Endothelial cell of umbilical vein (primary cell): Measurements from ENCODE around the gene GALNT2. TPM values are rescaled to one million over a fixed set of nuclear protein-coding genes. Genes with fewer than 3 reads are reported as not detected.

Experiments used
- BruUV-seq: library from RNA; stranded (reverse); fragments of 400-500 nt; replicated peaks from 2 replicates; lab custom pipeline; 2021; lab: Mats Ljungman, UMichigan
- CTCF ChIA-PET: fragments of 300-600, 350-600 bp; sonication (Branson Sonifier 250); formaldehyde crosslinking; loops from one replicate; lab custom pipeline; 2021; ENCODE audit warnings: antibody characterized with exemption, inconsistent platforms; lab: Charles Lee
- POLR2A ChIA-PET: fragments of 300-600, 350-600 bp; sonication (Branson Sonifier 250); formaldehyde crosslinking; loops from one replicate; lab custom pipeline; 2021; ENCODE audit warnings: antibody characterized with exemption, inconsistent platforms; lab: Charles Lee
- DNase-seq: peaks from one replicate; pipeline ENCODE4 v3.0.0-alpha.2; 2011; ENCODE audit warnings: low read depth, low spot score
- FAIRE-seq: peaks from 2 replicates; lab custom pipeline; 2011; peaks lifted over from hg19 to GRCh38; lab: Jason Lieb, UNC
- H2AFZ ChIP-seq: 2 replicates; pipeline ENCODE4 v1.6.0; 2012; ENCODE audit warnings: low read depth, low read length, control low read depth, inconsistent platforms
- H3K27ac ChIP-seq: 2 replicates; pipeline ENCODE4 v1.5.1; 2011; ENCODE audit warnings: low read depth, mild to moderate bottlenecking, control low read depth, low read length, moderate library complexity; ENCODE audit not compliant: insufficient read depth
- H3K27me3 ChIP-seq, 2 experiments: 2 replicates each; pipeline versions ENCODE4 v1.6.0 to v1.6.1; 2011; ENCODE audit warnings: low read length in 2 of 2, mixed read lengths in 1 of 2; ENCODE audit not compliant: control insufficient read depth in 2 of 2, insufficient read depth in 2 of 2
- H3K36me3 ChIP-seq, 2 experiments: 2 replicates in 1 of 2; 3 replicates in 1 of 2; pipeline ENCODE4 v1.5.1; 2011; ENCODE audit warnings: low read length in 2 of 2, mild to moderate bottlenecking in 1 of 2, moderate library complexity in 1 of 2; ENCODE audit not compliant: control insufficient read depth in 2 of 2, insufficient read depth in 2 of 2; ENCODE audit errors: extremely low read depth in 1 of 2
- H3K4me1 ChIP-seq: 3 replicates; pipeline ENCODE4 v1.5.1; 2011; ENCODE audit warnings: mild to moderate bottlenecking, low read length; ENCODE audit not compliant: control insufficient read depth, insufficient read depth; ENCODE audit errors: extremely low read depth
- H3K4me2 ChIP-seq: 2 replicates; pipeline ENCODE4 v1.6.1; 2011; ENCODE audit warnings: low read length, control low read depth, mixed read lengths; ENCODE audit not compliant: insufficient read depth
- H3K4me3 ChIP-seq, 3 experiments: fragments of 200-600 bp in 1 of 3; sonication (generic), shearing (Covaris generic) in 1 of 3; replicated peaks in 1 of 3; 2 replicates each; pipeline ENCODE4 v1.5.1; 2011 to 2016; ENCODE audit warnings: control low read depth in 3 of 3, low read length in 3 of 3, mild to moderate bottlenecking in 2 of 3, inconsistent platforms in 1 of 3, low read depth in 1 of 3, moderate library complexity in 1 of 3; ENCODE audit not compliant: insufficient read depth in 1 of 3
- H3K79me2 ChIP-seq: 2 replicates; pipeline ENCODE4 v1.6.0; 2012; ENCODE audit warnings: low read length, inconsistent platforms; ENCODE audit not compliant: control insufficient read depth, insufficient read depth
- H3K9ac ChIP-seq: replicated peaks from 2 replicates; pipeline ENCODE3; 2011; ENCODE audit warnings: low read length, control low read depth; ENCODE audit not compliant: insufficient read depth; ENCODE audit errors: extremely low read depth
- H3K9me1 ChIP-seq: replicated peaks from 3 replicates; pipeline ENCODE4 v1.6.0; 2011; ENCODE audit warnings: mild to moderate bottlenecking, low read length; ENCODE audit not compliant: control insufficient read depth, insufficient read depth; ENCODE audit errors: extremely low read depth
- H3K9me3 ChIP-seq: replicated peaks from 2 replicates; pipeline ENCODE4 v1.5.1; 2012; ENCODE audit warnings: low read length, inconsistent platforms; ENCODE audit not compliant: control insufficient read depth, insufficient read depth
- H4K20me1 ChIP-seq: replicated peaks from 2 replicates; pipeline ENCODE3; 2011; ENCODE audit warnings: mild to moderate bottlenecking, low read length; ENCODE audit not compliant: control insufficient read depth, insufficient read depth; ENCODE audit errors: extremely low read depth
- CTCF ChIP-seq, 2 donors: IDR thresholded peaks; 1 replicate in 1 of 2; 2 replicates in 1 of 2; pipeline ENCODE4 v1.5.1; 2011; ENCODE audit warnings: low read length in 2 of 2, mild to moderate bottlenecking in 2 of 2, moderate library complexity in 2 of 2, control low read depth in 1 of 2, inconsistent platforms in 1 of 2, low read depth in 1 of 2; ENCODE audit not compliant: insufficient read depth in 1 of 2; ENCODE audit errors: extremely low read depth in 1 of 2
- EZH2 ChIP-seq: IDR thresholded peaks from 2 replicates; pipeline ENCODE4 v1.6.1; 2012; ENCODE audit warnings: borderline replicate concordance, low read depth, mild to moderate bottlenecking, moderate library complexity, low read length, inconsistent platforms; ENCODE audit not compliant: severe bottlenecking
- POLR2A ChIP-seq: IDR thresholded peaks from 2 replicates; pipeline ENCODE4 v1.6.1; 2012; ENCODE audit warnings: low read depth, mild to moderate bottlenecking, control low read depth, low read length
- POLR2AphosphoS5 ChIP-seq: IDR thresholded peaks from 2 replicates; pipeline ENCODE4 v1.6.1; 2012; ENCODE audit warnings: low read depth, mild to moderate bottlenecking, control low read depth, low read length, moderate library complexity; ENCODE audit not compliant: insufficient read depth
- dilution Hi-C: fragments of 300-500 bp; cut with MboI; formaldehyde crosslinking; loops from one replicate; pipeline ENCODE4 v1.15.0; 2019; ENCODE audit warnings: low sequenced_read_pairs; ENCODE audit not compliant: extremely low pct_ligation_motif_present
- intact Hi-C: fragments of 100-400 bp; cut with micrococcal nuclease; formaldehyde crosslinking; loops from one replicate; pipeline ENCODE4 v1.10.0; 2022
- polyA plus RNA-seq, 4 experiments: library from polyadenylated mRNA; depleted of rRNA in 3 of 4; stranded (reverse) in 3 of 4; unstranded in 1 of 4; fragments of >200 nt; gene quantifications; 2 replicates each; pipeline versions ENCODE4 v1.2.1 to v1.2.3, GENCODE V29; 2011 to 2012; ENCODE audit warnings: missing spikeins in 1 of 4
- total RNA-seq: library from RNA; stranded (reverse); gene quantifications from 2 replicates; pipeline ENCODE4 v1.2.3, GENCODE V29; 2021

GALNT2 gene
- total and polyA plus RNA-seq, 2 donors (not counting 3 experiments of a cell fraction or from before 2014, with no cell fraction given): 56.3 to 77.5 TPM

- no peak overlapping the region for H3K4me2 ChIP-seq
- no peak overlapping the region for H3K4me3 ChIP-seq
- ChIA-PET CTCF (interaction anchor here (0.9 to 2.0 kb wide), 5 partner anchors 11 to 505 kb away, joined by 3 to 10 read pairs (median 4); no protein-coding TSS in a partner anchor), POLR2A (interaction anchor here (0.5 kb wide), 1 partner anchor 1506 kb away, joined by 3 read pairs; no protein-coding TSS in a partner anchor)
- peaks cover 0 to 1% of the 10 kb centered on the region in 2 experiments for H3K27me3 ChIP-seq
- intact Hi-C loops: loop anchor here (1.0 to 10.0 kb wide), 5 partner anchors 49 to 505 kb away; no protein-coding TSS in a partner anchor
- BruUV-seq: no TSS peak
- DNase-seq (no peak), FAIRE-seq (no peak)
- H3K9me3 ChIP-seq: no peaks in the 10 kb centered on the region
- H3K9ac ChIP-seq: no peak overlapping the region
- H3K9me1 ChIP-seq: no peaks in the 10 kb centered on the region
- H2AFZ ChIP-seq: no peak overlapping the region
- peaks cover 2% of the 10 kb centered on the region for H3K79me2 ChIP-seq
- H3K36me3 ChIP-seq: no peaks in the 10 kb centered on the region
- H3K27ac ChIP-seq: no peak overlapping the region
- TF ChIP-seq POLR2A: no peak
- no peak for TF ChIP-seq POLR2AphosphoS5
- dilution Hi-C loops: no loop called here
- H3K4me1 ChIP-seq: peaks cover 3% of the 10 kb centered on the region
- peaks cover 6% of the 10 kb centered on the region for H4K20me1 ChIP-seq
Measured at GRCh38 chr1:230166366-230167132, 99.5 kb downstream of the GALNT2 start.

DNA sequence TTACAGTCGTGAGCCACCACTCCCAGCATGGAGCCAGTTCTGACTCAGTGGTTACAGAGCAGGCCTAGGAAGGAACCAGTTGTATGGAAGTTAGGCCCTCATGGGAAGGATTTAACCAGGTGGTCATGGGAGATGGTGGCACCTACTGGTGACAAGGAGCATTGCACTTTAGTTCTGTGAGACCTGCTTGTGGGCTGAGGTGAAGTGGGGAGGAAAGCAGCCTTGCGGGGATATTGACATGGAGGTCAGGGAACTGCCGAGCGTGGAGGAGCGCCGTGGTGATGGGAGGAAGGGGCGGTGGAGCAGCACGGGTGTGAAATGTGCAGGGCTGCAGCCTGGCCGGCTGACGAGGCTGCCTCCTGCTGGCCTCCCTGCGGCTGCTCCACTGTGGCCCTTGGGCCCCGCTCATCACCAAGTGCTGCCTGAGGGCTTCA, 100.4 kb downstream of the GALNT2 start:
- POLR2A ChIA-PET: no interaction called here
- DNase-seq: peak; percentile 33

More for the DNA sequence above, 100.4 kb downstream of the GALNT2 start:
- Histone ChIP-seq H3K4me2 (no peak overlapping the region), H3K36me3 (no peaks in the 10 kb centered on the region), H3K9me1 (no peaks in the 10 kb centered on the region), H3K27ac (no peak overlapping the region), H4K20me1 (peaks cover 6% of the 10 kb centered on the region), H3K27me3 (peaks cover 0 to 1% of the 10 kb centered on the region in 2 experiments), H3K4me1 (no peaks in the 10 kb centered on the region), H3K9me3 (no peaks in the 10 kb centered on the region), H3K9ac (no peak overlapping the region), H3K4me3 (no peak overlapping the region), H2AFZ (no peak overlapping the region), H3K79me2 (peaks cover 2% of the 10 kb centered on the region)
- CTCF ChIA-PET: interaction anchor here (0.9 to 2.0 kb wide), 9 partner anchors 10 to 506 kb away, joined by 3 to 10 read pairs (median 4); no protein-coding TSS in a partner anchor
- intact Hi-C loops: loop anchor here (1.0 to 10.0 kb wide), 5 partner anchors 48 to 506 kb away; no protein-coding TSS in a partner anchor
- TF ChIP-seq CTCF (IDR thresholded peaks at IDR 0.05; ENCODE audit: extremely low read depth in 1 of 2, insufficient read depth in 1 of 2, low read depth in 1 of 2, low read length in 2 of 2): peak; percentile 62 to 66
- no peak for TF ChIP-seq EZH2
- BruUV-seq: no TSS peak
- FAIRE-seq: peak; percentile 65
- dilution Hi-C loops: no loop called here
